GM18517 (cell line): ENCODE results near the gene KIF22.
"Not testable (repeated sequence)": the region's sequence is repeated elsewhere in the genome, so short reads cannot be mapped to it uniquely, and the experiment has no call there.

ENCODE experiments used
- ATAC-seq: cut with Tn5 transposase; IDR thresholded peaks from one replicate; pipeline ENCODE4 v1.9.1; 2021; ENCODE audit warnings: mild to moderate bottlenecking, moderate library complexity; ENCODE audit not compliant: unreplicated experiment

KIF22 gene

GRCh38 chr16:29765167-29766032 is 25.2 kb upstream of the KIF22 start:
- ATAC-seq: no peak

GRCh38 chr16:29766571-29766970 is 24.0 kb upstream of the KIF22 start:
- ATAC-seq: no peak

GRCh38 chr16:29767062-29767461 is 23.5 kb upstream of the KIF22 start:
- ATAC-seq: no peak

GRCh38 chr16:29769507-29769906 is 21.0 kb upstream of the KIF22 start:
- ATAC-seq: no peak

- ATAC-seq: no peak
Measured at GRCh38 chr16:29770250-29770929, 20.2 kb upstream of the KIF22 start.

GRCh38 chr16:29772330-29772729 is 18.2 kb upstream of the KIF22 start:
- ATAC-seq: not testable (repeated sequence)

- no peak for ATAC-seq
Measured at GRCh38 chr16:29774730-29775129, 15.8 kb upstream of the KIF22 start.

- no peak for ATAC-seq
Measured at GRCh38 chr16:29775742-29776408, 14.7 kb upstream of the KIF22 start.

- no peak for ATAC-seq
Measured at GRCh38 chr16:29777576-29778350, 12.8 kb upstream of the KIF22 start, which contains the start of gene ZG16. ZG16 (plus strand) TSS chr16:29778256; CDS start chr16:29779267, 1,011 bp downstream.

- ATAC-seq: no peak
Measured at GRCh38 chr16:29779474-29779873, 11.1 kb upstream of the KIF22 start.

- ATAC-seq: not testable (repeated sequence)
Measured at GRCh38 chr16:29783094-29783953, 7.2 kb upstream of the KIF22 start.

- no peak for ATAC-seq
Measured at GRCh38 chr16:29784157-29784556, 6.4 kb upstream of the KIF22 start.

GRCh38 chr16:29784901-29785500 is 5.5 kb upstream of the KIF22 start:
- no peak for ATAC-seq

- ATAC-seq: not testable (repeated sequence)
Measured at GRCh38 chr16:29787155-29787554, 3.4 kb upstream of the KIF22 start.

GRCh38 chr16:29789775-29790182 is 772 bp upstream of the KIF22 start:
- ATAC-seq: no peak

- no peak for ATAC-seq
Measured at GRCh38 chr16:29790949-29791844, 646 bp downstream of the KIF22 start.

GRCh38 chr16:29791845-29792807 is 1.6 kb downstream of the KIF22 start:
- no peak for ATAC-seq
